Astrocyte (in vitro differentiated cells and primary cell): ENCODE measurements around the gene ANKRD36.
"Not testable (repeated sequence)": the region's sequence is repeated elsewhere in the genome, so short reads cannot be mapped to it uniquely, and the experiment has no call there.

Source experiments
- CTCF ChIP-seq: IDR thresholded peaks from 2 replicates; pipeline ENCODE4 v1.5.1; 2011; ENCODE audit warnings: low read depth, mild to moderate bottlenecking, inconsistent platforms, low read length, moderate library complexity; ENCODE audit not compliant: insufficient read depth
- EZH2 ChIP-seq: IDR thresholded peaks from 2 replicates; pipeline ENCODE4 v1.6.1; 2012; ENCODE audit warnings: mild to moderate bottlenecking, low read length, inconsistent platforms; ENCODE audit not compliant: insufficient read depth

DNA sequence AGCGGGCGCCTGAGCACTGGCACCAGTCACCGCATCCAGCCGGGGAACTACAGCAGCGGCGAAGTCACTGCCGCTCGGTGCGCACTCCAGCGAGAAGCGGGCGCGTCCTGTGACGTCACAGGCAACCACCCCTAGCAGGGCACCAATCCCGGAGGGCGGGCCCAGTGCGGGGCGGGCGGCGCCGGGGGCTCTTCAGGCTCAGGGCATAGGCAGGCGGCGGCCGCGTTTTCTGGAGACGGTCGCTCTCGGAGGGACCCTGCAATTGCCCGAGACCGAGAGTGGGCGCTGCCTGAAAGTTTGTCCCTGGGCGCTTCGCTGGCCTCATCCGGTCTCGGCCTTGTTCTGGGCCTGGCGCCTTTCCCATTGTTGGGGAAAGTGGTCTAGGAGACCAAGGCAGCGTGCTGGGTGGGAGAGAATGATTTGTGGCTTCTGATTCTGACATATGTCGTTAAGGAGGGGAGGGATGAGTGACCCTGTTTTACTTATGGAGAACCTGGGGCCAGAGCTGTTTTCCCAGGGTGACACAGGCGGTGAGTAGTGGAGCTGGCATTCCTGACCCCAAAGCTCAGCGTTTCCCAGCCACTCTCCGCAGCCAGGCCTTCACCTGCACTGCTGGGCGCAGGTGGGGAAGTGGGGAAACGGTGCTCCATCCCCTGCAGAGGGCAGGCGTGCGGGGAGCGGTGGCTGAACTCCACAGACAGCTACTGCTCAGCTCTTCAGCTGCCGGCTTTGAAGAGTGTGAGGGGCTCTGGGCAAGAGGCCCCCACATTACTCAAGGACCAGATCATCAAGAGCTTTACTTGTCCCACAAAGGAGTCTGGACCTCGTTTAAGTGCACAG, 18.0 kb upstream of the ANKRD36 start, which contains the start of gene FAHD2B:
- not testable (repeated sequence) for TF ChIP-seq CTCF, EZH2
